Neuron (in vitro differentiated cells): ENCODE results near the gene ZCCHC14.
"Not testable (repeated sequence)": the region's sequence is repeated elsewhere in the genome, so short reads cannot be mapped to it uniquely, and the experiment has no call there.

ENCODE experiments used
- H2AFZ ChIP-seq: one replicate; pipeline ENCODE4 v1.6.1; 2013; ENCODE audit warnings: low read depth, mild to moderate bottlenecking, inconsistent platforms, low read length, moderate library complexity
- H3K27me3 ChIP-seq: one replicate; pipeline ENCODE4 v1.6.1; 2013; ENCODE audit warnings: low read length; ENCODE audit not compliant: insufficient read depth
- H3K36me3 ChIP-seq: one replicate; pipeline ENCODE4 v1.6.1; 2013; ENCODE audit warnings: low read length; ENCODE audit not compliant: insufficient read depth
- H3K4me1 ChIP-seq: one replicate; pipeline ENCODE4 v1.6.1; 2013; ENCODE audit warnings: low read length; ENCODE audit not compliant: insufficient read depth
- H3K4me3 ChIP-seq: 2 replicates; pipeline ENCODE4 v1.5.1; 2013; ENCODE audit warnings: mild to moderate bottlenecking, low read length, moderate library complexity
- H3K9me3 ChIP-seq: one replicate; pipeline ENCODE4 v1.6.1; 2013; ENCODE audit warnings: low read length

ZCCHC14 gene

DNA sequence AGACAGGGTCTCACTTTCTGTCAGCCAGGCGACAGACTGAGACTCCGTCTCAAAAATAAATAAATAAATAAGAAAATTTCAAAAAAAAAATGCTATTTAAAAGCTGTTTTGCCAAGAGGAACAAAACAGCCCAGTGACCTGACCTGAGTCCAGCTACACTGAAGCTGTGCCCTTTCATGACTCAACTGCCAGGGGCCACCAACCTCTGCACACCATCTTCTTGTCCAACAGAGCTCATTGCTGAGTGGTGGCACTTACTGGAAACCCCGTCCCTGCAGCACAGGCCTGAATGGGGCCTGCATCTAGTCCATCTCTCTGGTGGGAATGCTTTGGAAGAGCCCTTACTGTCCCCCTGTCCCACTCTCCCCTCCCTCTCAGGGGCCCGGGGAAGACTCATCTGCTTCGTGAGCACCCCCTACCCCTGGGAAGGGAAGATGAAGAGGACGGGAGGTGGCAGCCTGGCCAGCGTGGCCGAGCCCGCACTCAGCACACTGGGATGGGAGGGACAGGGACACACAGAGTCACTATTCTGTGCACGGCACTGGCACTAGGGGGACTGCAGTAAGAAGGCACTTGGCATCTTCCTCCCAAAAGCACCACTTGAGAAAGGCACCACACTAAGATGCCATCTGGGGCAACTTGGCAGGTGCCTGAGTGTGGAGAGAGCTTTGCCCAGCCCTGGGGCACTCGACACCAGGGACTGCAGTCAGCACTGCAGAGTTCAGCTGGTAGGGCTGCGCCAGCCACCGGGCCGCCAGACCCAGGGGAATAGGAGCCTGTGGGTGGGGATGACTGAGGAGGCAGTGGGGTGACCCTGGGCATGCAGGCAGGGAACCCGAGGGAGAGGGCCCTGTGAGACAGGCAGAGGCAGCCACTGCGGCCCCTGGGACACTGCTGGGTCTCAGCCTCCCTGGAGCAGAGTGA, 122.8 kb downstream of the ZCCHC14 start:
- peaks cover 7% of the 10 kb centered on the region for H3K4me1 ChIP-seq
- H2AFZ ChIP-seq, result no peak overlapping the region
- H3K27me3 ChIP-seq, result no peaks in the 10 kb centered on the region
- no peaks in the 10 kb centered on the region for H3K9me3 ChIP-seq
- H3K36me3 ChIP-seq, result no peaks in the 10 kb centered on the region
- no peak overlapping the region for H3K4me3 ChIP-seq

DNA sequence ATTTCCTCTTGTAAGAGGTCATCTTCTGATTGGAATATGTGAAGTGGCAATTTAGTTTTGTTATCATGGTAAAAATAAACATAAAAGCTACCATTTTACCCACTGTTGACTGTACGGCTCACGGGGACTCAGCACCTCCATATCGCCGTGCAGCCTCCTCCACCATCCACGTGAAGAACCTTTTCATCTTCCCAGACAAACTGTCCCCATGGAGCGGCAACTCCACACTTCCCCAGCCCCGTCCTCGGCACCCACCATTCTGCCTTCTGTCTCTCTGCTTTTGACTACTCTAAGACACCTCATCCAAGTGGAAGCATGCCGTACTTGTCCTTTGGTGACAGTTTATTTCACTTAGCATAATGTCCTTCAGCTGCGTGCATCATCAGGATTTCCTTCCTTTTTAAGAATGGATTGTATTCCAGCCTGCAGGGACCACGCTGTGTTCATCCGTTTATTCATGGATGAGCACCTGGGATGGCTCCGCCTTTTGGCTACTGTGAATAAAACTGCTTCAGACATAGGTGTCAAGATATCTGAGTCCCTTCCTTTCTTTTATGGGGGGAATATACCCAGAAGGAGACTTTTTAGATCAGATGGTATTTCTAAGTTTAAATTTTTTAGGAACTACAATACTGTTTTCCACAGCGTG, 123.6 kb downstream of the ZCCHC14 start:
- H3K4me1 ChIP-seq, result peaks cover 7% of the 10 kb centered on the region
- no peaks in the 10 kb centered on the region for H3K36me3 ChIP-seq
- H3K4me3 ChIP-seq, result no peak overlapping the region
- no peak overlapping the region for H2AFZ ChIP-seq
- H3K27me3 ChIP-seq, result no peaks in the 10 kb centered on the region
- H3K9me3 ChIP-seq, result no peaks in the 10 kb centered on the region

DNA sequence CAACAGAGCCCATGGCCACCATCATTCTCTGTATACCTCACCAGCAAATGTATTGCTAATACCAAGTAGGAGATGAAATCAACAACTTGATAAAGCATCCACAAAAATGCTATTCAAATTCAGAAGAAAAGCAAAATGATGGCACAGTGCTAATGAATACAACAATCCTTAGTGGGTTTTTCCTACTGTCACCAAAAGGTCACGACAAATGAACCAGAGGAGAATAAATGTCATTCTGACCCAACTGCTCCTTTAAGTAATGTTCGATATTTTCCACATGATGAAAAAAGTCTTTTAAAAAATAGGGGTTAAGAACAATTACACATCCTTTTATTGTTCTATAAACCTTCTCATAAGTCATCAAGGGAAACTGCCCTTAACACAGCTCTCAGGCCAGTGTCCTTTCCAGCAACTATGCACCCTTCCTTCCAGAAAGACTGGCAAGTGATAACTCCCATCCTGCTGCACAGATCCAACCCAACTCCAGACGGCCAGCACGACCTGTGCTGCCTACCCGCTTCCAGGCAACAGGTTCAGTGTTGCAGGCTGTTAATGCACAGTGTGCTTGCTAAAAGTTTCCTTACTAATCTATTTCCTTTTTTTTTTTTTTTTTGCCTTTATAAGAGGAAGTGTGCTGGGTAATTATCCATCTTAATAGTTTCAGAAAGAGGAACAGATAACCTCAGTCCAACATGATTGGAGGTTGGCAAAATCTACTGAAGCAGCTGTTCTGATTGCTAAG, 124.6 kb downstream of the ZCCHC14 start:
- Histone ChIP-seq H3K9me3 (no peaks in the 10 kb centered on the region), H3K4me3 (no peak overlapping the region), H3K27me3 (no peaks in the 10 kb centered on the region), H3K36me3 (no peaks in the 10 kb centered on the region), H2AFZ (no peak overlapping the region), H3K4me1 (peaks cover 11% of the 10 kb centered on the region)

DNA sequence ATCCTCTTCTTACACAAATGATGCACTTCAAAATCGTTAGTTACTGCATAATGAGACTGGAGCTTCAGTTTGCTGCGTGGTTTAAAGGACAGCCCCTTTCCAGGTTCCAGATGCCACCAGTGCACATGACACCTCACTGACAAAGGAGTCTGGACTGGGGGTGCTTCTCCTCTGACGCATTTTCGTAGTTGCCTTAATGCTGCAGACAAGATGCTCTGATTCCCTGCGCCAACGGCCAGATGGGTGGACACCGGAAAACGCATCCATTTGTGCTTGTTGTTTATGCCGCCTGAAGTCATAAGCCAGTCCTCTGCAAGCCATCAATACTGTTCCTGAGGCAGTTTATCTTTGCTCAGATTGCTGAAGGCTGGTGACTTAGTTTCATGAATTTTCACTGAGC, 125.3 kb downstream of the ZCCHC14 start:
- H3K9me3 ChIP-seq, result no peaks in the 10 kb centered on the region
- H3K36me3 ChIP-seq, result peaks cover 3% of the 10 kb centered on the region
- peaks cover 11% of the 10 kb centered on the region for H3K4me1 ChIP-seq
- H2AFZ ChIP-seq, result no peak overlapping the region
- no peaks in the 10 kb centered on the region for H3K27me3 ChIP-seq
- no peak overlapping the region for H3K4me3 ChIP-seq

GRCh38 chr16:87366930-87367329, 125.9 kb downstream of the ZCCHC14 start:
- Histone ChIP-seq H3K9me3 (no peaks in the 10 kb centered on the region), H2AFZ (no peak overlapping the region), H3K4me1 (peaks cover 11% of the 10 kb centered on the region), H3K27me3 (no peaks in the 10 kb centered on the region), H3K4me3 (no peak overlapping the region), H3K36me3 (peaks cover 7% of the 10 kb centered on the region)

DNA sequence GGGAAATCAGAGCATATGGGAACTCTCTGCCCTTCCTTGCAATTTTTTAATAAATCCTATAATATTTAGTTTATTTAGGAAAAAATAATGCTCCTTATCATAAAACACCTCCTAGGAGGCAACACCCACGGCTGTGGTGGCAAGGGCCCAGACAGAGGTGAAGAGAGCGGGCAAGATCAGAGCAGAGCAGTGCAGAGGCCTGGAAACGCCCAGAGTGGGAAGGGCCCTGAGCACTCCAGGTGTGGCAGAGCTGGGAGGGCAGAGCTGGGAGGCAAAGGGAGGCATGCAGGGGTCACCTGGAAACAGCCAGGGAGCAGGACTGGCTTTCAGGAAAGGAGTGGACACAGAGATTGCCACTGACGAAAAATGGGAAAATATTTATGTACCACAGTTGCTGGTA, 126.5 kb downstream of the ZCCHC14 start:
- Histone ChIP-seq H3K36me3 (peaks cover 10% of the 10 kb centered on the region), H3K9me3 (peaks cover 4% of the 10 kb centered on the region), H3K27me3 (no peaks in the 10 kb centered on the region), H2AFZ (no peak overlapping the region), H3K4me3 (no peak overlapping the region), H3K4me1 (peaks cover 7% of the 10 kb centered on the region)

- H2AFZ ChIP-seq, result no peak overlapping the region
- H3K4me3 ChIP-seq, result no peak overlapping the region
- peaks cover 14% of the 10 kb centered on the region for H3K36me3 ChIP-seq
- H3K27me3 ChIP-seq, result no peaks in the 10 kb centered on the region
- H3K9me3 ChIP-seq, result peaks cover 8% of the 10 kb centered on the region
- H3K4me1 ChIP-seq, result peaks cover 5% of the 10 kb centered on the region
Measured at GRCh38 chr16:87365021-87365713, 127.7 kb downstream of the ZCCHC14 start.

- Histone ChIP-seq H3K9me3 (peaks cover 8% of the 10 kb centered on the region), H3K36me3 (peaks cover 26% of the 10 kb centered on the region), H3K4me3 (no peak overlapping the region), H3K4me1 (peaks cover 5% of the 10 kb centered on the region), H3K27me3 (no peaks in the 10 kb centered on the region), H2AFZ (no peak overlapping the region)
Measured at GRCh38 chr16:87363771-87364455, 128.9 kb downstream of the ZCCHC14 start.

DNA sequence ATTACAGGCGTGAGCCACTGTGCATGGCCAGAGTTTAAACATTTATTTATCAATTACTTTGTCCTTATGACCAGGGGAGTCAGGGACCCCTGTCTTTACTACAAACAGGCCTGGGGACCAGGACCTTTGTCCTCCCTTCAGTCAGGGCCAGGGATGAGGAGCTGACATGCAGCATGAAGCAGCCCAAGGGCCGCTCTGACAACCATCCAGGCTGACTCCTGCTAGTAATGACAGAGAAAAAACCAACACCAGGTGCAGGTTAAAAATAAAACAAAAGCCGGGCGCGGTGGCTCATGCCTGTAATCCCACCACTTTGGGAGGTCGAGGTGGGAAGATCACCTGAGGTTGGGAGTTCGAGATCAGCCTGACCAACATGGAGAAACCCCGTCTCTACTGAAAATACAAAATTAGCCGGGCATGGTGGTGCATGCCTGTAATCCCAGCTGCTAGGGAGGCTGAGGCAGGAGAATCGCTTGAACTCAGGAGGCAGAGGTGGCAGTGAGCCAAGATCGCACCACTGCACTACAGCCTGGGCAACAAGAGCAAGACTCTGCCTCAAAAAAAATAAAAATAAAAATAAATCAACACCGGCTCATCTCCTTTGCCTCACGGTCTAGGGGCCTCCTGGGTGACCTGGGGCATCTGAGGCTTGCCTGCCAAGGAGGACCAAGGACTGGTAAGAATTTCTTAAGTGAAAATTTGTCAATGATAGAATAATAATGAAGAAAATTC, 129.8 kb downstream of the ZCCHC14 start:
- H3K4me3 ChIP-seq, H3K27me3 ChIP-seq, H2AFZ ChIP-seq, H3K9me3 ChIP-seq, H3K4me1 ChIP-seq: not testable (repeated sequence)
- H3K36me3 ChIP-seq, result peaks cover 35% of the 10 kb centered on the region

DNA sequence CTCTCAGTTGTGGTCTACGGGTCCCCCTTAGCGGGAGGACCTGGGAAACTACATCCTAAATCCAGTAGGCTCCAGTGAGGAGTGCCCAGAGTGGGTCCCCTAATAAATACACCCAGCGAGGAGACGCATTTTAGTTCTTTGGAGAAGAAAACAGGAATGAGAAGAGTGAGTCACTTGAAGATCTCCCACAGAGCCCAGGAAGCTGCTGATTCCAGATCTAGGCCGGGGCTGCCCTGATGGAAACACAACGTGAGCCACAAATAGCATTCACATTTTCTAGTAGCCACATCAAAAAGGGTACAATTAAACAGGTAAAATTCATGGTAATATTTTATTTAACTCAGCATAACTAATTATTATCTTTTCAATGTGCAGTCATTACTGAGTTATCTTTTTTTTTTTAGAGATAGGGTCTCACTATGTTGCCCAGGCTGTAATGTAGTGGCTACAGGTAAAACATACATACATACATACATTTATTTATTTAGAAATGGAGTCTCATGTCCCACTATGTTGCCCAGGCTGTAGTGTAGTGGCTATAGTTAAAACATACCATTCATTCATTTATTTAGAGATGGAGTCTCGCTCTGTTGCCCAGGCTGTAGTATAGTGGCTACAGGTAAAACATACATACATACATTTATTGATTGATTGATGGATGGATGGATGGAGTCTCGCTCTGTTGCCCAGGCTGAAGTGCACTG, 130.8 kb downstream of the ZCCHC14 start:
- Histone ChIP-seq H3K9me3 (peaks cover 8% of the 10 kb centered on the region), H3K27me3 (no peaks in the 10 kb centered on the region), H3K36me3 (peaks cover 36% of the 10 kb centered on the region), H3K4me3 (no peak overlapping the region), H2AFZ (no peak overlapping the region), H3K4me1 (peaks cover 3% of the 10 kb centered on the region)

- Histone ChIP-seq H2AFZ (no peak overlapping the region), H3K4me1 (peaks cover 9% of the 10 kb centered on the region), H3K9me3 (peaks cover 8% of the 10 kb centered on the region), H3K36me3 (peaks cover 36% of the 10 kb centered on the region), H3K27me3 (no peaks in the 10 kb centered on the region), H3K4me3 (no peak overlapping the region)
Measured at GRCh38 chr16:87360862-87361610, 131.8 kb downstream of the ZCCHC14 start.
